Choroid plexus epithelial cell (primary cell): Measurements from ENCODE around the gene MXRA8.

Experiments
- DNase-seq: peaks from one replicate; pipeline ENCODE4 v3.0.0-alpha.2; 2010; ENCODE audit warnings: low read depth
- H3K4me3 ChIP-seq: 2 replicates; pipeline ENCODE4 v1.5.1; 2011; ENCODE audit warnings: low read depth, mild to moderate bottlenecking, control low read depth, low read length, moderate library complexity
- CTCF ChIP-seq: conservative IDR thresholded peaks from 2 replicates; pipeline ENCODE4 v1.5.1; 2011; ENCODE audit warnings: low read depth, mild to moderate bottlenecking, control low read depth, inconsistent platforms, low read length, moderate library complexity

Gene MXRA8

GRCh38 chr1:1397839-1398523 lies 39.6 kb upstream of the MXRA8 start:
- H3K4me3 ChIP-seq, result peak overlapping the region; percentile 97
- TF ChIP-seq CTCF, result no peak
- no peak for DNase-seq

GRCh38 chr1:1395166-1395565 lies 36.8 kb upstream of the MXRA8 start:
- DNase-seq, result no peak
- no peak overlapping the region for H3K4me3 ChIP-seq
- no peak for TF ChIP-seq CTCF

GRCh38 chr1:1394116-1394515 lies 35.8 kb upstream of the MXRA8 start:
- no peak for DNase-seq
- H3K4me3 ChIP-seq, result no peak overlapping the region
- no peak for TF ChIP-seq CTCF

GRCh38 chr1:1393428-1393827 lies 35.1 kb upstream of the MXRA8 start:
- DNase-seq, result no peak
- no peak overlapping the region for H3K4me3 ChIP-seq
- no peak for TF ChIP-seq CTCF

GRCh38 chr1:1393014-1393413 lies 34.7 kb upstream of the MXRA8 start:
- DNase-seq, result no peak
- no peak overlapping the region for H3K4me3 ChIP-seq
- no peak for TF ChIP-seq CTCF

- TF ChIP-seq CTCF, result no peak
- H3K4me3 ChIP-seq, result no peak overlapping the region
- DNase-seq, result no peak
Measured at GRCh38 chr1:1391225-1391624, 32.9 kb upstream of the MXRA8 start.

- DNase-seq, result no peak
- TF ChIP-seq CTCF, result no peak
Measured at GRCh38 chr1:1390675-1391074, 32.3 kb upstream of the MXRA8 start.

More at GRCh38 chr1:1390675-1391074, 32.3 kb upstream of the MXRA8 start:
- H3K4me3 ChIP-seq, result no peak overlapping the region
